ENCODE results near the gene GLI2. TPM values are rescaled to one million over a fixed set of nuclear protein-coding genes. Genes with fewer than 3 reads are reported as not detected.

The GLI2 gene
- total and polyA plus RNA-seq, 2 of the 13 experiments (the other 11 are each of a cell fraction or from before 2014, with no cell fraction given) = not detected

- Histone ChIP-seq H3K9ac (ENCODE audit: insufficient read depth, low read depth, low read length) (no peak overlapping the region), H3K27me3 (ENCODE audit: control insufficient read depth in 1 of 2, insufficient read depth in 2 of 2, low read length in 2 of 2) (peaks cover 3 to 45% of the 10 kb centered on the region in 2 experiments; a peak in 4 of 5 replicates), H2AFZ (ENCODE audit: low read length) (no peak overlapping the region), H3K4me2 (ENCODE audit: low read depth, low read length) (no peak overlapping the region), H3K4me3 (replicated peaks in 1 of 3; ENCODE audit: insufficient read depth in 1 of 3, low read depth in 2 of 3, low read length in 3 of 3) (no peak overlapping the region), H3K79me2 (ENCODE audit: insufficient read depth, low read length) (no peaks in the 10 kb centered on the region), H3K36me3 (replicated peaks in 1 of 2; ENCODE audit: control insufficient read depth in 1 of 2, insufficient read depth in 2 of 2, low read length in 2 of 2) (no peaks in the 10 kb centered on the region), H3K27ac (ENCODE audit: extremely low read length, insufficient read depth, low read length) (no peak overlapping the region), H3K4me1 (ENCODE audit: insufficient read depth, low read length) (no peaks in the 10 kb centered on the region), H4K20me1 (ENCODE audit: insufficient read depth, low read length) (no peaks in the 10 kb centered on the region; the same call in 1 of the 2 replicates), H3K9me3 (ENCODE audit: low read length) (peaks cover 6% of the 10 kb centered on the region; the same call in 1 of the 2 replicates)
- POLR2A ChIA-PET = no interaction called here
- WGBS (ENCODE audit: low lambda C conversion rate) = 1% methylated on average over 8 of the region's 8 CpGs
- intact Hi-C loops (cut with micrococcal nuclease; ENCODE audit: unreplicated experiment) = no loop called here
- no TSS peak for BruUV-seq (replicated peaks)
- no peak for TF ChIP-seq ZNF234 (CRISPR knock-in tag; conservative IDR thresholded peaks at IDR 0.05)
- no peak for TF ChIP-seq ZNF275 (CRISPR knock-in tag; IDR thresholded peaks at IDR 0.05; ENCODE audit: borderline replicate concordance)
- no peak for TF ChIP-seq ZNF30 (CRISPR knock-in tag; IDR thresholded peaks at IDR 0.05)
- TF ChIP-seq ZNF570 (CRISPR knock-in tag; IDR thresholded peaks at IDR 0.05; ENCODE audit: borderline replicate concordance) = no peak
- no peak for TF ChIP-seq FOXJ3 (CRISPR knock-in tag; IDR thresholded peaks at IDR 0.05; ENCODE audit: borderline replicate concordance)
- TF ChIP-seq MIER3 (CRISPR knock-in tag; IDR thresholded peaks at IDR 0.05; ENCODE audit: borderline replicate concordance) = no peak
- no peak for TF ChIP-seq TBL1XR1 (IDR thresholded peaks at IDR 0.05; ENCODE audit: borderline replicate concordance, low read length, partially characterized antibody)
- TF ChIP-seq HNF4A (CRISPR knock-in tag; IDR thresholded peaks at IDR 0.05) = no peak
- no peak for TF ChIP-seq ZNF652 (CRISPR knock-in tag; IDR thresholded peaks at IDR 0.05; ENCODE audit: borderline replicate concordance, low read depth)
- TF ChIP-seq ZNF773 (CRISPR knock-in tag; IDR thresholded peaks at IDR 0.05; ENCODE audit: borderline replicate concordance) = no peak
- TF ChIP-seq ZNF530 (CRISPR knock-in tag; IDR thresholded peaks at IDR 0.05; ENCODE audit: low read depth) = no peak
- FAIRE-seq = no peak
- CTCF ChIA-PET (ENCODE audit: low intra/inter-chr PET ratio, low total read pairs) = no interaction called here
- no peak for ATAC-seq
- DNase-seq (ENCODE audit: low spot score) = no peak
- in situ Hi-C loops (cut with HindIII; ENCODE audit: extremely low pct_ligation_motif_present, low pct_unique_long_range_greater_than_20kb) = no loop called here
Measured at GRCh38 chr2:120729406-120730399, 6.0 kb upstream of the GLI2 start.
